Stimulated activated CD4-positive, alpha-beta T cell treated with anti-CD3 and anti-CD28 coated beads, Interleukin-2, amount 100 ng/mL, for 48 hours (primary cell): ENCODE measurements around the gene DACH1.
"Not testable (repeated sequence)": the region's sequence is repeated elsewhere in the genome, so short reads cannot be mapped to it uniquely, and the experiment has no call there.

Source experiments
- DNase-seq, 2 donors: peaks; one replicate each; pipeline ENCODE4 v3.0.0-alpha.2; 2020

The DACH1 gene

DNA sequence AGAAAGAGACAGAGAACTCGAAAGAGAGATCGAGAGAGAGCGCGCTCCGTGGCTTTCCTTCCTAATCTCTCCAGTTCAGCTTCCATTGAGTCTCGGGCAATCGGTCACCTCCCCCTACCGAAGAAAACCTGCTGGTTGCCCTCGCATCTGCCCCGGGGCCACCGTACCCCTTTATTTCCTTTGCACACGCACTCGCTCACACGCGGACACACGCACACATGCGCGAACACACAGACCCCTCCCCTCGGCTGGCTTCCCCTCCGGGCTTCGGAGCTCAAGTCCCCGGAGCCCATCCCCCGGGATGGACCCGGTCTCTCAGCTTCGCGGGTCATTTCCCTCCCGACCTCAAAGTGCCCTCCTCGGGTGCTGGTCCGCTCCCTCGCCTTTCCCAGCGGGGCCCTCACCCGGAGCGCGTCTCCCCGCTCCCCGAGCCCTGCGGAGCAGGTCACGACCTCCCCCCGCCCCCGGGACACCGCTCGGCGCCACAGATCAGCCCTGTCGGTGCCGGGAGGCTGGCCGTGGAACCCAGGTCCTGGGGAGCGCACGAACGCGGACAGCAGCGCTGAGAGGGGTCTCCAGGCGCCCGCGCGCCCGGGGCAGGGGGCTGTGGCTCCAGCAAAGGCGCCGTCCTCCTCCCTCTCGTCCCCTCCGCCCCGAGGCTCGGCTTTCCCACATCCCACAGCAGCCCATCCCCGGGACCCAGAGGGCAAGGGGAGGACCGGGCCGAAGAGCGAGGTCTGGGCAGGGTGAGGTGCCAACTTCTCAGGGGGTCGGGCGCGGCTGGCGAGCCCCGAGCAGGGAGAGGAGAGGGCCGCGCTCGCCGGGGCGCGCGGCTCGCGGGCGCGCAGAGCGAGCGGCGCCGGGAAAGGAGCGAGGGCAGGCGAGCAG, 1.8 kb downstream of the DACH1 start:
- DNase-seq = no peak

DNA sequence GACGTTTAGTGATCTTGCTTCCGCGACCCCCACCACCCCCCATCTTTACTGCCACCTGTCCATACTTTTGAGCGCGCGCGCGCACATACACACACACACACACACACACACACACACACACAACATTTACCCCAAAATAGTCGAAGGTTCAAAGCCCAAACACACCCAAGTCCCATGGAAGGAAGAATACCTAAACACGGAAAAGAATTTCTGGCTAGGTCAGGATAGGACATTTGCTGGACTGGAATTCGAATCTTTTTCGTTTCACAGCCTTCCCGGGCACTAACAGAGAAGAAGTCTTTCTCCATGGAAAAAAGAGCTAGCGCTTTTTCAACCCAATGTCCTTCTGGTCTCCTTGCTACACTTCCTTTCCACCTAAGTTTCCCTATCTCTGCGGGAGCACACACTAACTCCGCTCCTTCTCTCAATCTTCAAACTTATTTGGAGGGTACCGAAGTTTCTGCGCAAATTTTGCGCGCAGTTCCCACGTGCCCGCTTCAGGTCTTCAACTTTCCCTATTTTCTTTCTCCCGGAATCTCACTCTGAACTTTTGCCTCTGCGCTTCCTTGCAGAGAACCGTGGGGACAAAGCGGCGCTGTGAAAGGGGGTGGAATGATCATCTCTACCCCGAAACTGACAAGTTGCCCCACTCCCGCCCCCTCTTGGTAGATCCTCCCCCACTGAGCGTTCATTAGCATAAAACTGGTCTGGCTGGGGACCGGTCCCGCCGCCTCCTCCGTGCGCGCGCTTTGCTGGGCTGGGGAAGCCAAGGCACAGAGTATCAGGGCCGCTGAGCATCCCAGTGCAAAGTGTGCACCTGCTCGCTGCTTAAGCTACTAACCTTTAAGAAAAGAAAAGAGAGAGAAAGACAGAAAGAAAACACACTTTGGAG, 2.7 kb downstream of the DACH1 start:
- DNase-seq = no peak

DNA sequence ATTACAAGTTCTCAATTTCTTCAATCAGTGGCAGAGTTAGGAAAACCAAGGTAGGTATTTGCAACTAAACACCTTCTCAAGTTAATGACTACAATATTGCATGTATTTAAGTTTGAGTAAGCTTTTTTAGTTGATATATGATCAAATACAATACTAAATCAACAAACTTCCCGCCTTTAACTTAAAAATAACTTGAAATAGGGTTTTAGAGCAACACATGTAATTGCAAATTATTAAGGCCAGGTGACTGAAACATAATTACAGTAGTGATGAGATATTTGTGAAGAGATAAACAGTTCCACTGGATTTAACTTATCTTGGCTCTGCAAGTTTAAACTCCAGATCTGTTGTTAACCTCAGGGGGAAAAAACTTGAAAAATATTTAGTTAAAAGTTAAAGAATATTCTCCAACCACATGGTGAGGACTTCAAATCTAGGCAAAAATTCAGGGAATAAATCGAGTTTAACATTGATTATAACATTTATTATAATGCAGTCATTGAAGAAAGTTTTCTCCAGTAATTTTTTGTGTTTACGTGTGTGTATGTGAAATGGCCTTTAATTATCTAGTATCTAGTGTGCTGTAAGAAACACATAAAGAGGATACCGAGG, 3.6 kb downstream of the DACH1 start:
- no peak for DNase-seq

DNA sequence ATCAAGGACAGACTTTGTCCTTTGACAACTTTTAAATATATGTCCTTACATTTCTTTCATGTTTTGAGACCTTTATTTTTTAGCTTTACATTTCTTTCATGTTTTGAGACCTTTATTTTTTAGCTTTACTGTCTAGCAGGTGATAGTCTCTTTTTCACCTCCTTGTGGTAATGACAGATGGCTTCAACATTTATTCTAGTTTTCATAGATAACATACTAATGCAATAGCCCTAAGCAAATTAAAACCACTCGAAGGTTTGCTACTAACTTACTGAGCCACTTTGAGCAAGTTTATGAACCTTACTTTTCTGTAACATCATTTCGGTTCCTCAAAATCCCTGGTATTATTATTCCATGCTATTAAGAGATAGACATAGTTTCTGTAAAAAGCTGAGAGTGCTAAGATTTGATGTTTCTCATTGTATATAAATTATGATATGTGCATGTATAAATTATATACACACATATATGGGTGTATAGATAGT, 4.5 kb downstream of the DACH1 start:
- no peak for DNase-seq

DNA sequence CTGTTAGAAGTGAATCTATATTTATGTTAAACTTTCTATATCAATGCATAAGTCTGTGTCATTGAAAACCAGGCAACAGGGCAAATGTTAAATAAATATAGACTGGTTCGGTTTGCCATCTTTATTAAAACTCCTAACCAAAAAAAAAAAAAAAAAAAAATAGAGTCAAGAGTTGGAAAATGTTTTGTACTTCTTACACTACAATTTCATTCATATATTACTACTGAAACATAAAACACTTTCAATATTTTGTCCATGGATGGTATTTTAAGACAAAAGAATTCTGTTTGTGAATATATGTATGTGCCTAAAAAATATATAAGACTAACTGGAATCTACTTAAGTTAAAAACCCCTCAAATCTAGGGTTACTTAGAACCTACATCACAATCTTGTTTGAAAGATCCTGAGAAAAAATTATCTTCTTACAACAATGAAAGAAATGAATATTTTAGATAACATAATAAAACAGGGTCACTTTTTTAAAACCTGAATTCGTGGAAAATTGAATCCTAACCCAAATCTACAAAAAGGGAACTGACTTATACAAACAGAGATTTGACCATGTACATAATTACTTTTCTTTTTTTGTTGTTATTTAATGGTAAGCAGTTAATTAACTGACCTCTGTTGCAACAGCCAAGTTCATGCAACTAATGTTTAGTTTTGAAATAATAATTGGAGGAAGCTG, 5.1 kb downstream of the DACH1 start:
- no peak for DNase-seq

DNA sequence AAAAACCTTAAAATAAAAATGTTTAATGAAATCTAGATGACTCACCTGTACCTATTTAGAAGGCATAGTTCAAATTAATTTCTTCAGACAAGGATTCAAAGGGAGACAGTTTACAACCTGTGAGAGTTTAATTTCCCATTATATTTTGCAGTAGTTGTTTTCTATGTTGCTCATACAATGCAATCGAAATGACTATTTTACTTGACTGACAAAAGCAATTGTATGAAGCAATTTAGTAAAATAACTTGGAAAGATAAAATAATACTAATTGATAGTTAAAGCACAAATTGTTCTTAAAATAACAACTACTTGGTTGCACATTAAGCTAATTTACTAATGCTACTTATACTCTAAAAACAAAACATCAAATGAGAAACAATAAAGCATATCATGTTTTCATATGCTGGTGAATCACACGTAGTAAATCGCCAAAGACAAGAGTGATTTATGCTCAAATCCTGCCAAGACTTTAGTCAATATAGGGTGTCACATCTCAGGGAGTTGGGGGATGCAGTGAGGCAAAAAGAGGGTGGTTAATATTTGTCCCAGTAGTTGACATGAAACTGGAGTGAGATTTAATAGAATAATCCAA, 6.4 kb downstream of the DACH1 start:
- no peak for DNase-seq

DNA sequence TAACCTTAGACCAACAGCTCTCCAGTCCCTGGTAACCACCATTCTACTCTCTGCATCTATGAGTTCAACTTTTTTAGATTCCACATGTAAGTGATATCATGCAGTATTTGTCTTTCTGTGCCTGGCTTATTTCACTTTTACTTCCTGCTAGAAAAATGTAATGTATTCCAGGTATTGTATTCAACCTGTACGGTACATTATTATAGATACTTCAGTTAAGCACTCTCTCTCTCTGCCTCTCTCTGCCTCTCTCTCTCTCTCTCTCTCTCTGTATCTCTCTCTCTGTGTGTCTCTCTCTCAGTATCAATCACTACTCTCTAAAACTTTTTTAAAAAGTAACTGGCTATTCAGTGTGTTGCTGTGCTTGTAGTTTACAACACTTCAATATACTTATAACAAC, 8.4 kb downstream of the DACH1 start:
- no peak for DNase-seq

DNA sequence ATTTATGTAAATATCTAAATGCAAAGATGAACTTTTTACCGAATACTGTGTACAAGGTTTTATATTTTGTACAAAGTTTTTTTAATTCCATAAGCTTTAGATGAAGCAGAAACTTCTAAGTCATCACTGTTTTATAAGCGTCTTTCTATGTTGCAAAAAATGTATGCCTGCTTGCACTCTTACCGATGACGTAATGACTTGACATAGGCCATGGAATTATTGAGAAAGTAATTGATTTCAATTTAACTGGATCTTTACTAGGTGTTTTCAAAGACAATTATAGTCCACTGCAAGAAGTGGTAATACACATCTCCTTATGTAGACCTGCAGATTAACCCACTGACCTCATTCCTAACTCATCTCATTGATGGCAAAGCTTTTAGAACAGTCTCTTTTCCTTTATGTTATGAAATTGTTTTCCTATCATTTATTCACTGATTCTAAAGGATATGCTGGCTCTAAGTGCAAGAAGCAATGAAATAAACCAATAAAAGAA, 10.4 kb downstream of the DACH1 start:
- DNase-seq = no peak

DNA sequence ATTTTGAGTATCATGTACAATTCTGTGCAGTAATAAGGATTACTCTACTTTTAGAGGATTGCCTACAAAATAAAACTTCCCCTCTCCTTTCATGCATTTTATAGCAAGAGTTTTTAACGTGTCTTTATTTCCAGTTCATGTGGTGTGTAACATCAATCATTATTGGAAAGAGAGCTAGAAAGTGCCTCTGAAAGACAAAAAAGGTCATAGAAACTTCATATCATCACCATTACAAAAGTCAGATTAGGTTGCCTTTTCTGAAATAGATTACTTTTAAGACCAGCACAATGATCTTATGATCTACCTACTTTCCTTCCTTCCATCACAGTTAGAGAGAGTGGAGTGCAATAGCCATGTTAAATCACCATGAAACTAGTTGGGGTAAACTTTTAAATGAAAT, 12.6 kb downstream of the DACH1 start:
- DNase-seq = no peak

DNA sequence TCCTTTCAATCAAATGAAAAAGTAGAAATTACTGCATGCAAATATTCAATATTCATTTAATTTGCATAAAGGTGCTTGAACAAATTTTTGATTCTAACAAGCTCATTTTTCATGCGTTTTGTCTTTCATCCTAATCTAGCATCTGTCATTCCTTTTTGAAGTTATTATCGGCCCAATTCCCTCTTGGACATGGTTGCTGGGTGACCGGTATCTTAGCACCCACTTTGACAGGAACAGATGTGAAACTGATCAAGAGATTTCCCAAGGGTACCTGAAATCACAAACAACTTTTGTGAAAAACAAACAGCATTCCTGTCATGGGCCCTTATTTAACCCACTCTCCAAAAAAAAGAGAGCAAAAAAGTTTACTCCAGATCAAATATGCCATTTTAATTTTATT, 13.3 kb downstream of the DACH1 start:
- DNase-seq = no peak

DNA sequence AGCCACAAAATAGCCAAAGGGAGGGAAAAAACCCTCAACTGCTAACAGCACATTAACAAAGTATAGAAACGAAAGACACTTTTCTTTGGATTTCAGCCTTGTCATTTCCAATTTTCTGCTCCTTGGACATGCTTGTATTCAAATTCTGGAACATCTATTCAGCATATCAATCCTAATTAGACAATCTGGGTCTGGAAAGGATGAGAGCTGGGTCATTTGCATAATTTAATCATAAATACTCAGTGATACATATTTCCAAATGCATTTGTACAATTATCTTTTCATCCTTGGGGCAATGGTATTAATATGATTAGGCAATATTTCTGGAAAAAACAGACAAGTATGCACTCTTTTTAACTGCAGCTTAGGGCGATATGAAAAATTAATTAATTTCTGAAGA, 14.3 kb downstream of the DACH1 start:
- no peak for DNase-seq

DNA sequence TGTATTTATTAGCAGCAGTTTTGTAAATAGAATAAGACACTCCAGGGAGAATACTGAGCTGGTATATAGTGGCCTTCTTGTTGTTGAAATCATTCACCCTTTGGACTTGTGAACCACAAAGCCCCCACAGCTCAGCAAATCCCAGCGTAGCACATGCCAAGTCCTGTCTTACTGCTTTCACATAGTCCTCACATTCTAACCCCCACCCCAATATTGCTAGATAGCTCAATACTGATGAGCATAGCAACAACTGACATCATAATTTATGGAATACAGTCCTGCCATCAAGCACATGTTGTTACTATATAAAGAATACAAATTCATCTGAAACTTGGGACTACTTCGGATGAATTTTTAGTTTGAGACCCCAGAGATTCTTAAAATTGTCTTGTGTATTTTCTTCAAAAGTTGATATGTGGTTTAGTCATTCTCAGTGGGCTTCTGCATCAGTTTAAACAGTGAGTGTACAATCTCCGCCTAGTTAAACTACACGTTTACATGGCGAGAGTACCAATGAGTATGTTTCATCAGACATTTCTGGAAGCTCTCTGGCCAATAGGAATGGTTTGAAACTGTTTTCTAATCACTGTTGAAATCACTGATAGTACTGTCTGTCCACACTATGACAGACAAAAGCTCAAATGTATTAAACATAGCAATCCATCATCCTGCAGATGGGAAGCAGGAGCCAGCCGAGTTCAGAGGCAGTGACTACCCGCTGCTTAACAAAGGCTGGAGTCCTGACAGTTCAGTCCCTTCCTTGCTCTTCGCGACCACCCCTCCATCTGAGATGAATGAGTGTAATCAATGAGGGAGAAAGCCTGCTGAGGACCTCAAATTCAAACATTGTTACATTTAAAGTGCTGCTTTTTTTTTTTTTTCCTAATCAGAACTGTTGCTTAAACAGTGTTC, 15.2 kb downstream of the DACH1 start:
- no peak for DNase-seq

DNA sequence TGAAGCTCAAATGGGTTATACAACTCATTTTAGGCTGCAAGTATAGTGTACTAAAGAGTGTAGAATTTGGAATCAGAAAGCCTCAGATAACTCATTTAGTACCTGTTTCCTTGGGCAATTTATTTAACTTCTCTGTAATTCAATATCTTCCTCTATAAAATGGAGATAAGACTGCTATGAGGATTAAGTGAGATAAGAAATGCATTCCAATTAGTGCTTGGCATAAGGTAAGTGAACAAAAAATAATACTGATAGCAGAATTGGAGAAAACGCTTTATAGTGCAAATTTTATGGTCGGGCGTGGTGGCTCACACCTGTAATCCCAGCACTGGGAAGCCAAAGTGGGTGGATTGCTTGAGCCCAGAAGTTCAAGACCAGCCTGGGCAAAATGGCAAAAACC, 25.0 kb downstream of the DACH1 start:
- DNase-seq = no peak

DNA sequence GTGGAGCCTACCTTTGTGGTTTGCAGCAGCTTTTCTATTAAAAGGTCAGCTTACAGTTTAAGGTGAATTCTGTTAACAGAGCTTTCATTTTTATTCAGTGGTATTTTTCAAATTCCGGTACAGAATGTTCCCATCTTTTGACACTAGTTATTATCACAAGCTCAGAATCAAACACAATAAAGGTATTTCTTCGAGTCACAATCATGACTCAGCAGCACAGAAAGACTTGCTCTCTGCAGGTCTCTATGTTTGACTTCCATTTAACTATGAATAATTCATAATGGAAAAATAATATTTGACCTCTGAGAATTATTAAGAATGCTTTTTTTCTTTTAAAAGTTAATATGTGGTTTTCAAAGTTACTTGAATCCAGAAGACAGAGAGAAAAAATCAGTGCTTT, 28.2 kb downstream of the DACH1 start:
- no peak for DNase-seq

DNA sequence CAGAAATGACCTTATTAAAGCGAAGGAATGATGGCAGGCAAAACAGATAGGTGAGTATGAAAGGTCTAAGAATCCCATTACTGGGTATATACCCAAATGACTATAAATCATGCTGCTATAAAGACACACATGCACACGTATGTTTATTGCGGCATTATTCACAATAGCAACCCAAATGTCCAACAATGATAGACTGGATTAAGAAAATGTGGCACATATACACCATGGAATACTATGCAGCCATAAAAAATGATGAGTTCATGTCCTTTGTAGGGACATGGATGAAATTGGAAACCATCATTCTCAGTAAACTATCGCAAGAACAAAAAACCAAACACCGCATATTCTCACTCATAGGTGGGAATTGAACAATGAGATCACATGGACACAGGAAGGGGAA, 29.4 kb downstream of the DACH1 start:
- not testable (repeated sequence) for DNase-seq

DNA sequence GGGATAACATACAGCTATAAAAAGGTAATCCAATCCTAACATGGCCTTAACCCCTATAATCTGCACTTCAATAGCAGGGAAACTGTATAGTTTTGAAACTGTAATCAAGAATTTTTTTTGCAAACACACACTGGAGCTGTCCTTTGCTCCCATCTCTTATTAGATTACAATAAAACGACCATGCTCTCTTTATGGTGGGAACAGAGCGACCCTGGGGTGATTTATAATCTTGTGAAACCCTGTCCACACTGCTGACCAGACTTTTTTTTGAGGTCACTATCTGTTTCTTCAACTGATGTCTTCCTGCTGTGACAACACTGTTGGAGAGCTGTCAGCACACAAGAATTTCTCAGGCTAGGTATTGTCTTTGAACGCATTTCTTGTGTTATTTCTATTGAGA, 35.3 kb downstream of the DACH1 start:
- DNase-seq = no peak

DNA sequence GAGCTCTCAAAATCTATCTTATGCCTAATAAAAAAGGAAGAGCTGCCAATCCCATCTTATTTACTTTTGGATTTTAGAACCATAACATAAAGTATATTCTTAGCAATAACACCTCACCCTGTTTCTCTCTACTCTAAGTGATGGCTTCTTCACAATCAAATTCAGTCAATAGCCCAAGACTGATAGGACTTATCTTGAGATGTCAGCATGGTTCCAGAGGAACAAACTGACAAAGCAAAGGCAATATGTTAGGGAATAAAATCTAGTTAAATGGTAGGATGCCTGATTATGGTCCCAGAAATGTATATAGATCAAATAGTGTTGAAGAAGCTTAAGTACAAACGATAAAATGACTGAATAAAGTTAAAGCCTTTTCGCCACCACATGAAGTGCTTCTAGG, 36.3 kb downstream of the DACH1 start:
- no peak for DNase-seq

DNA sequence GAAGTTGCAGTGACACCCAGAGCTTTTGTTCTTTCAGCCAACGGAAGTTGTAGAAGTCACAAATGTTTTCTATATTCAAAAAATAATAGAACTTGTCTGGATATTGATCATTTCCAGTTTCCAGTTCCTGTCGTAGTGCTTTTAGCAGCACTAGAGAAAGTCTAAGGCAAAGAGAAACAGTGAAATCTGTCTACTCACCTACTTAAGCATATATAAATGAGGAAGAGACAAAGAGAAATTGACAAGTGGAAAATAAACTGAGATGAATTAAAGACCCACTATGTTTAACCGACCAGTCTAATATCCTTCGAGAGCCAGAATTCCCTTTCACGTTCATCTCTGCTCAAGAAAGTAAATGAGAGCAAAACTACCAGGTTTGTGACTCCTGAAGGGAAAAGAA, 36.7 kb downstream of the DACH1 start:
- DNase-seq = no peak

DNA sequence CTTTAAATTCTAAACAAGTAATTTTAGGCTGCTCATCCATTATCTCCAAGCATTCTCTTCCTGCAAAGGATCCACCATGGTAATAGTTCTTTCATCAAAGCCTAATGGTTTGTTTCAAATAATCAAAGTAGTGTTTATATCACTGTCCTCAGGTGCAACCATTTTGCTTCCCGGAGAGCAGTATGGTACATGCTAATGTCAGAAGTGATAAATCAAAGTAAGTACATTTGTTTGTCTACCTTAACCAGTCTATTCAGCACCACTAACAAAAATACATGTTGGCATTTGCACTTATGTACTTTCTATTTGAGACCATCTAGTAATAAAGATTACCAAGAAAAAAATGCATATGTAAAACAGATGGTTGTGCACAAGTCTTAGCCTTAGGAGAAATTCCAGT, 37.5 kb downstream of the DACH1 start:
- DNase-seq = no peak

DNA sequence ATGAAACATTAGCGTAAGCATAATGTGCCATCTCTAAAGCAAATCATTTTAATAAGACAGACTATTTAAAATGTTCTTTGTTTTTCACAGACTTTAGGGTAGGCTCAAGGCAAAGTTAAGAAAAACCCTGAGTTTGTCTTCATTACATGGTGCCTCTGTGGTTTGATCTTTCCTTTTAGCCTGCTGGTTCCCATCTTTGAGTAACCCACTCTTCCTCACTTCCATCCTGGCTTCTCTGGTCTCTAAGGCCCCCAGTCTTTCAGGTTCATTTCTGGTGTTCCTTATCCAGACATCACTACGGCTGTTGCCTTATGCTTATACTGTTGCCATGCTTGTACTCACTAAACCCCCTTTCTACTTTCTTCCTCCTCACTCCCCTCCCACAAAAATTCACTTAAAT, 38.4 kb downstream of the DACH1 start:
- no peak for DNase-seq

DNA sequence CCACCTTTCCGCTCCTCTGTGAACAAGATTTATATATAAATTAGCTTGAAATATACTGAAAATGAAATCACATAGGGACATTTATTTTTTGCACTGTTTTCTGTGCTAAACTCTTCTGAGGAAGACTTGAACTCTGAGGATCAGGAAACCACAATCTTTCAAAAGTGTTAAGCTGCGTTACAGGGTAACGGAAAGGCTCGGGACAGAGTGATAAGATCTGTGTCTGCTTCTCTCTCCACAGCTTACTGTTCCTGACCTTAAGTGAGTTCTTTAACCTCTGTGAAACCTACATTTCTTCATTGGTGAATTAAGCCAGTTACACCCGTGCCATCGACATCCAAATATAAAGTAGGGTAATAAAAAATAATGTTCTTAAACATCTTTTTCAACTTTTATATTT, 38.9 kb downstream of the DACH1 start:
- no peak for DNase-seq
